Measurements from ENCODE around the gene ZHX3. TPM values are rescaled to one million over a fixed set of nuclear protein-coding genes. Genes with fewer than 3 reads are reported as not detected.

Gene ZHX3
- total and polyA plus RNA-seq, 2 of the 13 experiments (the other 11 are each of a cell fraction or from before 2014, with no cell fraction given) = 8.4 to 11.7 TPM

GRCh38 chr20:41293269-41294037 is 24.1 kb downstream of the ZHX3 start:
- no peak for DNase-seq (ENCODE audit: low spot score)
- Histone ChIP-seq H3K36me3 (replicated peaks in 1 of 2; ENCODE audit: control insufficient read depth in 1 of 2, insufficient read depth in 2 of 2, low read length in 2 of 2) (no peaks in the 10 kb centered on the region), H3K4me3 (replicated peaks in 1 of 3; ENCODE audit: insufficient read depth in 1 of 3, low read depth in 2 of 3, low read length in 3 of 3) (no peak overlapping the region), H3K9ac (ENCODE audit: insufficient read depth, low read depth, low read length) (no peak overlapping the region), H3K4me1 (ENCODE audit: insufficient read depth, low read length) (peaks cover 27% of the 10 kb centered on the region), H3K27me3 (ENCODE audit: control insufficient read depth in 1 of 2, insufficient read depth in 2 of 2, low read length in 2 of 2) (no peaks in the 10 kb centered on the region), H2AFZ (ENCODE audit: low read length) (no peak overlapping the region), H3K4me2 (ENCODE audit: low read depth, low read length) (no peak overlapping the region), H3K79me2 (ENCODE audit: insufficient read depth, low read length) (no peaks in the 10 kb centered on the region), H3K9me3 (ENCODE audit: low read length) (no peaks in the 10 kb centered on the region), H3K27ac (ENCODE audit: extremely low read length, insufficient read depth, low read length) (no peak overlapping the region), H4K20me1 (ENCODE audit: insufficient read depth, low read length) (no peaks in the 10 kb centered on the region)
- no peak for ATAC-seq
- TF ChIP-seq ZXDC (CRISPR knock-in tag; IDR thresholded peaks at IDR 0.05) (no peak), PHF21A (CRISPR knock-in tag; IDR thresholded peaks at IDR 0.05) (no peak), FOXP4 (CRISPR knock-in tag; IDR thresholded peaks at IDR 0.05) (no peak), RARA (CRISPR knock-in tag; IDR thresholded peaks at IDR 0.05) (no peak), AGO1 (IDR thresholded peaks at IDR 0.05; ENCODE audit: low read depth, low read length, poor library complexity, severe bottlenecking) (no peak), NFYC (CRISPR knock-in tag; IDR thresholded peaks at IDR 0.05) (no peak), ZNF598 (CRISPR knock-in tag; IDR thresholded peaks at IDR 0.05; ENCODE audit: borderline replicate concordance) (no peak), MLXIP (CRISPR knock-in tag; IDR thresholded peaks at IDR 0.05; ENCODE audit: borderline replicate concordance) (no peak), ZNF891 (CRISPR knock-in tag; IDR thresholded peaks at IDR 0.05) (no peak), SOX5 (CRISPR knock-in tag; IDR thresholded peaks at IDR 0.05; ENCODE audit: borderline replicate concordance) (no peak), TERF1 (CRISPR knock-in tag; IDR thresholded peaks at IDR 0.05) (no peak), ZFP41 (CRISPR knock-in tag; IDR thresholded peaks at IDR 0.05; ENCODE audit: borderline replicate concordance) (no peak), ZNF354B (CRISPR knock-in tag; IDR thresholded peaks at IDR 0.05) (no peak), RAD21 (CRISPR knock-in tag; IDR thresholded peaks at IDR 0.05) (no peak)
- WGBS (ENCODE audit: low lambda C conversion rate) = 90% methylated on average over 2 of the region's 2 CpGs
- in situ Hi-C loops (cut with HindIII; ENCODE audit: extremely low pct_ligation_motif_present, low pct_unique_long_range_greater_than_20kb) = no loop called here
- BruUV-seq (replicated peaks) = no TSS peak
- POLR2A ChIA-PET = no interaction called here
- intact Hi-C loops (cut with micrococcal nuclease; ENCODE audit: unreplicated experiment) = no loop called here
- CTCF ChIA-PET (ENCODE audit: low intra/inter-chr PET ratio, low total read pairs) = no interaction called here
- no peak for FAIRE-seq
